Neuronal stem cell (in vitro differentiated cells): ENCODE results near the gene KIF26B.

Source experiments
- DNase-seq: peaks from one replicate; pipeline ENCODE4 v3.0.0-alpha.2; 2013; ENCODE audit warnings: low spot score
- H2AFZ ChIP-seq: one replicate; pipeline ENCODE4 v1.6.1; 2013; ENCODE audit warnings: mild to moderate bottlenecking, low read length, inconsistent platforms
- H2AK5ac ChIP-seq: 2 replicates; pipeline ENCODE4 v1.6.1; 2013; ENCODE audit warnings: low read depth, mild to moderate bottlenecking, inconsistent platforms, low read length, moderate library complexity, mixed read lengths
- H2BK120ac ChIP-seq: 2 replicates; pipeline ENCODE4 v1.6.1; 2013; ENCODE audit warnings: low read depth, mild to moderate bottlenecking, inconsistent platforms, low read length, moderate library complexity, mixed read lengths
- H2BK12ac ChIP-seq: one replicate; pipeline ENCODE4 v1.6.1; 2013; ENCODE audit warnings: low read length, inconsistent platforms
- H2BK15ac ChIP-seq: 2 replicates; pipeline ENCODE4 v1.6.1; 2013; ENCODE audit warnings: mild to moderate bottlenecking, low read length, inconsistent platforms, mixed read lengths
- H2BK5ac ChIP-seq: one replicate; pipeline ENCODE4 v1.6.1; 2013; ENCODE audit warnings: inconsistent platforms, mild to moderate bottlenecking, low read length, moderate library complexity
- H3K14ac ChIP-seq: one replicate; pipeline ENCODE4 v1.6.1; 2013; ENCODE audit warnings: low read length, inconsistent platforms
- H3K18ac ChIP-seq: 2 replicates; pipeline ENCODE4 v1.6.1; 2013; ENCODE audit warnings: low read length, inconsistent platforms
- H3K23ac ChIP-seq: 2 replicates; pipeline ENCODE4 v1.6.1; 2013; ENCODE audit warnings: low read depth, mild to moderate bottlenecking, mixed read lengths, low read length, inconsistent platforms; ENCODE audit not compliant: poor library complexity
- H3K27ac ChIP-seq: replicated peaks from 3 replicates; pipeline ENCODE4 v1.5.1; 2013; ENCODE audit warnings: low read length, inconsistent platforms
- H3K27me3 ChIP-seq, 3 experiments: 2 replicates each; pipeline ENCODE4 v1.6.1; 2013; ENCODE audit warnings: low read length in 3 of 3, mild to moderate bottlenecking in 2 of 3, inconsistent platforms in 1 of 3, low read depth in 1 of 3, mixed read lengths in 1 of 3, moderate library complexity in 1 of 3; ENCODE audit not compliant: control insufficient read depth in 3 of 3, insufficient read depth in 3 of 3
- H3K36me3 ChIP-seq, 2 donors: replicated peaks in 1 of 2; 2 replicates each; pipeline ENCODE4 v1.6.1; 2013; ENCODE audit warnings: low read length in 2 of 2; ENCODE audit not compliant: control insufficient read depth in 2 of 2, insufficient read depth in 2 of 2
- H3K4ac ChIP-seq: 2 replicates; pipeline ENCODE4 v1.6.1; 2013; ENCODE audit warnings: inconsistent platforms, mild to moderate bottlenecking, low read length, moderate library complexity
- H3K4me1 ChIP-seq, 2 donors: 1 replicate in 1 of 2; 2 replicates in 1 of 2; pipeline ENCODE4 v1.6.1; 2013; ENCODE audit warnings: low read length in 2 of 2, low read depth in 1 of 2; ENCODE audit not compliant: control insufficient read depth in 2 of 2, insufficient read depth in 1 of 2
- H3K4me2 ChIP-seq: one replicate; pipeline ENCODE4 v1.6.1; 2013; ENCODE audit warnings: mild to moderate bottlenecking, low read length, inconsistent platforms; ENCODE audit not compliant: insufficient read depth, poor library complexity, severe bottlenecking
- H3K4me3 ChIP-seq, 2 donors: 2 replicates each; pipeline ENCODE4 v1.5.1; 2013; ENCODE audit warnings: low read length in 2 of 2, mild to moderate bottlenecking in 2 of 2, inconsistent platforms in 1 of 2, moderate library complexity in 1 of 2
- H3K79me1 ChIP-seq: one replicate; pipeline ENCODE4 v1.6.1; 2013; ENCODE audit warnings: low read depth, mild to moderate bottlenecking, inconsistent platforms, low read length, moderate library complexity
- H3K9ac ChIP-seq: one replicate; pipeline ENCODE4 v1.6.1; 2013; ENCODE audit warnings: mild to moderate bottlenecking, low read depth, low read length, inconsistent platforms; ENCODE audit not compliant: poor library complexity
- H3K9me3 ChIP-seq, 2 donors: replicated peaks in 1 of 2; 2 replicates each; pipeline versions ENCODE3 to v1.6.1; 2013; ENCODE audit warnings: low read length in 2 of 2, mild to moderate bottlenecking in 2 of 2, inconsistent platforms in 1 of 2, low read depth in 1 of 2, mixed read lengths in 1 of 2, moderate library complexity in 1 of 2; ENCODE audit not compliant: control insufficient read depth in 2 of 2, insufficient read depth in 1 of 2
- H4K8ac ChIP-seq: one replicate; pipeline ENCODE4 v1.6.1; 2013; ENCODE audit warnings: low read depth, mild to moderate bottlenecking, inconsistent platforms, low read length, moderate library complexity
- H4K91ac ChIP-seq: one replicate; pipeline ENCODE4 v1.6.1; 2013; ENCODE audit warnings: low read length, low read depth, mild to moderate bottlenecking, inconsistent platforms; ENCODE audit not compliant: poor library complexity
- WGBS, 2 donors: extraction: QIAGEN DNeasy Blood & Tissue Kit; methylation state at CpG; one replicate each; pipeline ENCODE4 v1.1.7; 2013; ENCODE audit warnings: missing lambda C conversion rate in 2 of 2, mixed read lengths in 1 of 2; ENCODE audit not compliant: insufficient read length in 2 of 2, insufficient replicate concordance in 1 of 2; ENCODE audit errors: extremely low coverage in 2 of 2; 5-methylcytosine and 5-hydroxymethylcytosine counted together

Gene KIF26B

GRCh38 chr1:245530937-245531336, 376.2 kb downstream of the KIF26B start:
- Histone ChIP-seq H2BK120ac (no peak overlapping the region), H2AK5ac (no peak overlapping the region), H3K27ac (no peak overlapping the region), H3K27me3 (no peaks in the 10 kb centered on the region), H2AFZ (no peak overlapping the region), H3K4me1 (no peaks in the 10 kb centered on the region), H4K8ac (no peak overlapping the region), H4K91ac (no peak overlapping the region), H3K79me1 (no peaks in the 10 kb centered on the region), H3K36me3 (no peaks in the 10 kb centered on the region), H3K14ac (no peak overlapping the region), H3K18ac (no peak overlapping the region), H2BK15ac (no peak overlapping the region), H3K9ac (no peak overlapping the region), H3K23ac (no peak overlapping the region), H3K4me3 (no peak overlapping the region), H3K9me3 (no peaks in the 10 kb centered on the region), H2BK5ac (no peak overlapping the region), H3K4me2 (no peak overlapping the region), H3K4ac (no peak overlapping the region), H2BK12ac (no peak overlapping the region)
- no CpG with 5 or more reads among the region's 2 CpGs for WGBS, 2 donors
- DNase-seq: no peak

- Histone ChIP-seq H3K14ac (no peak overlapping the region), H3K9me3 (no peaks in the 10 kb centered on the region), H3K4me2 (no peak overlapping the region), H2BK12ac (no peak overlapping the region), H3K4me3 (no peak overlapping the region), H3K79me1 (no peaks in the 10 kb centered on the region), H3K27me3 (no peaks in the 10 kb centered on the region), H3K18ac (no peak overlapping the region), H3K4ac (no peak overlapping the region), H2BK120ac (no peak overlapping the region), H3K27ac (no peak overlapping the region), H2BK5ac (no peak overlapping the region), H3K23ac (no peak overlapping the region), H2BK15ac (no peak overlapping the region), H4K8ac (no peak overlapping the region), H2AFZ (no peak overlapping the region), H3K36me3 (peaks cover 0 to 4% of the 10 kb centered on the region in 2 donors), H3K4me1 (peaks cover 0 to 4% of the 10 kb centered on the region in 2 donors), H2AK5ac (no peak overlapping the region), H3K9ac (no peak overlapping the region), H4K91ac (no peak overlapping the region)
- DNase-seq: no peak
- no CpG with 5 or more reads among the region's 3 CpGs for WGBS, 2 donors
Observed at GRCh38 chr1:245537992-245538391, 383.2 kb downstream of the KIF26B start.

DNA sequence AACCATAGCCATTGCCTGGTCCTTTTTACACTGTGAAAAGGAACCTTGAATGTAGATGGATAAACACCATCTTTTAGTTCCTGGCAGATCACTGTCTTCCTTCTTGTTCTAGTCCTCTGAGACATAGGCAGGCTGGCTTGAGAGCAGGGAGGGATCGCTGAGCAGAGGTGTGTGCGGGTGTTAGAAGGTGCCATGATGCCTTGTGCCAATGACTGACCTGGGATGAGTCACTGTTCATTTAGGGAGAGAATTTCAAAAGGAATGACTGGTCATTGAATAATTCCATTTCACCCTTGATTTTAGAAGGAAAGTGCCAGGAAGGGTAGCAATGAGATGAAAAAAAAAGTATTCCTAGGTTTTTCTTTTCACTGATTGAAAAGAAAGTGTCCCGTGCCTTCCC, 383.9 kb downstream of the KIF26B start:
- H3K4ac ChIP-seq: no peak overlapping the region
- no peak overlapping the region for H3K27ac ChIP-seq
- H3K79me1 ChIP-seq: no peaks in the 10 kb centered on the region
- H3K27me3 ChIP-seq: no peaks in the 10 kb centered on the region
- no peak overlapping the region for H3K18ac ChIP-seq
- DNase-seq: no peak
- H4K91ac ChIP-seq: no peak overlapping the region
- no peak overlapping the region for H2AK5ac ChIP-seq
- no peak overlapping the region for H2BK12ac ChIP-seq
- H4K8ac ChIP-seq: no peak overlapping the region
- H3K4me2 ChIP-seq: no peak overlapping the region
- no peaks in the 10 kb centered on the region for H3K9me3 ChIP-seq
- H3K36me3 ChIP-seq: peaks cover 0 to 4% of the 10 kb centered on the region in 2 donors
- peaks cover 0 to 4% of the 10 kb centered on the region in 2 donors for H3K4me1 ChIP-seq
- H2BK15ac ChIP-seq: no peak overlapping the region
- no peak overlapping the region for H3K14ac ChIP-seq
- H3K4me3 ChIP-seq: no peak overlapping the region
- H2BK5ac ChIP-seq: no peak overlapping the region
- no peak overlapping the region for H3K9ac ChIP-seq
- H3K23ac ChIP-seq: no peak overlapping the region
- H2AFZ ChIP-seq: no peak overlapping the region
- WGBS, 2 donors: no CpG with 5 or more reads among the region's 3 CpGs
- no peak overlapping the region for H2BK120ac ChIP-seq

- H3K4me2 ChIP-seq: no peak overlapping the region
- no peak overlapping the region for H3K27ac ChIP-seq
- no peak overlapping the region for H3K18ac ChIP-seq
- H3K9me3 ChIP-seq: no peaks in the 10 kb centered on the region
- peaks cover 0 to 7% of the 10 kb centered on the region in 2 donors for H3K36me3 ChIP-seq
- no CpG with 5 or more reads among the region's 14 CpGs for WGBS, 2 donors
- no peak overlapping the region for H3K4ac ChIP-seq
- no peak overlapping the region for H4K91ac ChIP-seq
- H2BK15ac ChIP-seq: no peak overlapping the region
- H3K4me1 ChIP-seq: peaks cover 0 to 4% of the 10 kb centered on the region in 2 donors
- no peak overlapping the region for H3K4me3 ChIP-seq
- no peak overlapping the region for H3K14ac ChIP-seq
- H3K9ac ChIP-seq: no peak overlapping the region
- no peak overlapping the region for H2AK5ac ChIP-seq
- no peaks in the 10 kb centered on the region for H3K79me1 ChIP-seq
- H2AFZ ChIP-seq: no peak overlapping the region
- no peak overlapping the region for H2BK12ac ChIP-seq
- H3K23ac ChIP-seq: no peak overlapping the region
- no peak overlapping the region for H4K8ac ChIP-seq
- H2BK5ac ChIP-seq: no peak overlapping the region
- no peaks in the 10 kb centered on the region for H3K27me3 ChIP-seq
- no peak for DNase-seq
- H2BK120ac ChIP-seq: no peak overlapping the region
Observed at GRCh38 chr1:245541369-245541768, 386.6 kb downstream of the KIF26B start.
